Colonic mucosa (tissue), 4 donors: ENCODE data around the gene PYCARD. TPM values are rescaled to one million over a fixed set of nuclear protein-coding genes. Genes with fewer than 3 reads are reported as not detected.

Experiments used
- DNase-seq: peaks from one replicate; pipeline ENCODE4 v3.0.0-alpha.2; 2020
- H3K27ac ChIP-seq: fragments of 200-600 bp; one replicate; pipeline ENCODE4 v1.8.0; 2021
- H3K27me3 ChIP-seq: fragments of 200-600 bp; one replicate; pipeline ENCODE4 v1.8.0; 2021
- H3K36me3 ChIP-seq: fragments of 200-600 bp; one replicate; pipeline ENCODE4 v1.8.0; 2021
- H3K4me1 ChIP-seq: fragments of 200-600 bp; one replicate; pipeline ENCODE4 v1.8.0; 2021; ENCODE audit warnings: mild to moderate bottlenecking
- H3K4me3 ChIP-seq: fragments of 200-600 bp; one replicate; pipeline ENCODE4 v1.8.0; 2021
- H3K9ac ChIP-seq, 2 donors: one replicate each; pipeline ENCODE4 v1.7.0; 2013; ENCODE audit warnings: control low read depth in 2 of 2, low read depth in 2 of 2, low read length in 2 of 2
- H3K9me3 ChIP-seq: fragments of 200-600 bp; one replicate; pipeline ENCODE4 v1.8.0; 2021
- CTCF ChIP-seq: fragments of 200-600 bp; IDR thresholded peaks from one replicate; pipeline ENCODE4 v1.8.0; 2022; ENCODE audit warnings: antibody characterized with exemption, mild to moderate bottlenecking
- intact Hi-C: fragments of 100-400 bp; cut with DNase I; formaldehyde crosslinking; loops from one replicate; pipeline ENCODE4 v1.14.1; 2022
- total RNA-seq, 2 donors: library from RNA; stranded (reverse); fragmentation: NEBNext Ultra II Directional in 1 of 2; extraction: Animal tissue kit (Norgen Biotek cat#: 25700) in 1 of 2; gene quantifications; one replicate each; pipeline ENCODE4 v1.2.1, GENCODE V29; 2021
- donor health status: healthy.
- donor health status: DM: no; HTN: no; CAD: no.
- donor health status: DM: no; HTN: no; CAD: no.

Gene PYCARD
- total RNA-seq, 2 donors from 2014 or later = 118 to 119 TPM

- TF ChIP-seq CTCF = no peak
- no peaks in the 10 kb centered on the region for H3K27me3 ChIP-seq
- no peaks in the 10 kb centered on the region for H3K4me1 ChIP-seq
- DNase-seq = no peak
- intact Hi-C loops = no loop called here
- H3K4me3 ChIP-seq = no peak overlapping the region
- no peak overlapping the region for H3K9ac ChIP-seq
- no peaks in the 10 kb centered on the region for H3K9me3 ChIP-seq
- H3K36me3 ChIP-seq = peaks cover 47% of the 10 kb centered on the region
- H3K27ac ChIP-seq = no peak overlapping the region
Measured at GRCh38 chr16:31190061-31190460, 12.5 kb downstream of the PYCARD start.

DNA sequence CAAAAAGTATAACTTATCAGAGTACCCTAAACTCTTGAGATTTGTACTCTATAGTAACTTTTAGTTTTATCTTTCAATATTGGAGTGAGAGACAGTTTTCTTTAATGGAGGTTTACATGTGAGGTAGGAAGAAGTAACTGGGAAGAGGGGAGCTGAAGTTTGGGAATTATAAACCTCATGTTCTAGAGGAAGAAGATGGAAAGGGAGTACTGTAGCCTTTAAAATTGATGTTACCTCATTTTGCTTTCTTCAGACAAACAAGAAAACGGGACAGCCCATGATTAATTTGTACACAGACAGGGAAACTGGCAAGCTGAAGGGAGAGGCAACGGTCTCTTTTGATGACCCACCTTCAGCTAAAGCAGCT lies 13.2 kb downstream of the PYCARD start:
- TF ChIP-seq CTCF = no peak
- peaks cover 40% of the 10 kb centered on the region for H3K36me3 ChIP-seq
- no peaks in the 10 kb centered on the region for H3K27me3 ChIP-seq
- H3K9ac ChIP-seq = no peak overlapping the region
- no peaks in the 10 kb centered on the region for H3K4me1 ChIP-seq
- intact Hi-C loops = loop anchor here (10.0 kb wide), 1 partner anchor 265 kb away; the partner anchor contains the start of gene ARMC5
- H3K27ac ChIP-seq = no peak overlapping the region
- no peak for DNase-seq
- H3K9me3 ChIP-seq = no peaks in the 10 kb centered on the region
- H3K4me3 ChIP-seq = no peak overlapping the region

- intact Hi-C loops = loop anchor here (10.0 kb wide), 1 partner anchor 266 kb away; the partner anchor contains the start of gene ARMC5
- H3K9ac ChIP-seq = peak overlapping the region in 1 of 2 donors; percentile 14
- DNase-seq = no peak
- no peak for TF ChIP-seq CTCF
- H3K4me3 ChIP-seq = no peak overlapping the region
- H3K4me1 ChIP-seq = no peaks in the 10 kb centered on the region
- H3K27me3 ChIP-seq = no peaks in the 10 kb centered on the region
- peaks cover 44% of the 10 kb centered on the region for H3K36me3 ChIP-seq
- H3K9me3 ChIP-seq = no peaks in the 10 kb centered on the region
- H3K27ac ChIP-seq = no peak overlapping the region
Measured at GRCh38 chr16:31188450-31189411, 13.8 kb downstream of the PYCARD start.

GRCh38 chr16:31187808-31188189 lies 14.8 kb downstream of the PYCARD start:
- no peak for TF ChIP-seq CTCF
- H3K4me3 ChIP-seq = no peak overlapping the region
- H3K9me3 ChIP-seq = no peaks in the 10 kb centered on the region
- no peak overlapping the region for H3K27ac ChIP-seq
- H3K9ac ChIP-seq = no peak overlapping the region
- no peaks in the 10 kb centered on the region for H3K27me3 ChIP-seq
- DNase-seq = no peak
- peaks cover 48% of the 10 kb centered on the region for H3K36me3 ChIP-seq
- H3K4me1 ChIP-seq = peaks cover 4% of the 10 kb centered on the region
- intact Hi-C loops = loop anchor here (10.0 kb wide), 1 partner anchor 267 kb away; the partner anchor contains the start of gene ARMC5

- Histone ChIP-seq H3K27me3 (no peaks in the 10 kb centered on the region), H3K4me1 (peaks cover 8% of the 10 kb centered on the region), H3K4me3 (no peak overlapping the region), H3K36me3 (peaks cover 50% of the 10 kb centered on the region), H3K27ac (no peak overlapping the region), H3K9ac (no peak overlapping the region), H3K9me3 (no peaks in the 10 kb centered on the region)
- intact Hi-C loops = loop anchor here (10.0 kb wide), 1 partner anchor 268 kb away; the partner anchor contains the start of gene ARMC5
- no peak for DNase-seq
- no peak for TF ChIP-seq CTCF
Measured at GRCh38 chr16:31186930-31187807, 15.4 kb downstream of the PYCARD start.
